H1 (cell line): Measurements from ENCODE around the gene TMBIM1.

Experiments used
- ATF2 ChIP-seq: IDR thresholded peaks from 2 replicates; pipeline ENCODE4 v1.6.1; 2012; ENCODE audit warnings: low read length, inconsistent platforms
- CBX8 ChIP-seq: fragments of 300-800, 300-1000 bp; sonication (generic); IDR thresholded peaks from 2 replicates; pipeline ENCODE4 v1.7.1; 2016; ENCODE audit warnings: low read depth, low read length, borderline replicate concordance
- CTCF ChIP-seq, 3 experiments: IDR thresholded peaks; 1 replicate in 2 of 3; 2 replicates in 1 of 3; pipeline versions ENCODE4 v1.5.1 to v1.6.1; 2011; ENCODE audit warnings: low read length in 3 of 3, mild to moderate bottlenecking in 3 of 3, inconsistent platforms in 2 of 3, low read depth in 1 of 3, moderate library complexity in 1 of 3; ENCODE audit not compliant: insufficient read depth in 1 of 3; ENCODE audit errors: control extremely low read depth in 1 of 3
- E2F6 ChIP-seq: IDR thresholded peaks from 2 replicates; pipeline ENCODE4 v1.6.1; 2012; ENCODE audit warnings: inconsistent platforms
- EP300 ChIP-seq, 2 experiments: IDR thresholded peaks; 1 replicate in 1 of 2; 2 replicates in 1 of 2; pipeline ENCODE4 v1.6.1; 2011 to 2012; ENCODE audit warnings: low read depth in 2 of 2, low read length in 2 of 2, mild to moderate bottlenecking in 2 of 2, borderline replicate concordance in 1 of 2, inconsistent platforms in 1 of 2, moderate library complexity in 1 of 2
- EZH2 ChIP-seq: fragments of 200-600 bp; sonication (generic); IDR thresholded peaks from 2 replicates; pipeline ENCODE4 v1.7.1; 2012; ENCODE audit warnings: low read depth, mild to moderate bottlenecking, moderate library complexity, low read length, inconsistent platforms; ENCODE audit not compliant: severe bottlenecking
- HDAC6 ChIP-seq: IDR thresholded peaks from one replicate; pipeline ENCODE4 v1.7.1; 2012; ENCODE audit warnings: low read depth, mild to moderate bottlenecking, inconsistent platforms, low read length, moderate library complexity
- POLR2A ChIP-seq, 2 experiments: IDR thresholded peaks; 1 replicate in 1 of 2; 2 replicates in 1 of 2; pipeline ENCODE4 v1.6.1; 2011; ENCODE audit warnings: low read depth in 2 of 2, low read length in 2 of 2, mild to moderate bottlenecking in 2 of 2; ENCODE audit errors: control extremely low read depth in 1 of 2
- POLR2AphosphoS5 ChIP-seq: IDR thresholded peaks from 2 replicates; pipeline ENCODE4 v1.6.1; 2011; ENCODE audit warnings: low read depth, low read length
- SIN3A ChIP-seq, 2 experiments: IDR thresholded peaks in 1 of 2; conservative IDR thresholded peaks in 1 of 2; 2 replicates each; pipeline ENCODE4 v1.6.1; 2011 to 2012; ENCODE audit warnings: low read length in 2 of 2, improper control_type of control experiment in 1 of 2, low read depth in 1 of 2, mild to moderate bottlenecking in 1 of 2
- TAF1 ChIP-seq: IDR thresholded peaks from 2 replicates; pipeline ENCODE4 v1.6.1; 2011; ENCODE audit warnings: mild to moderate bottlenecking, low read depth, low read length

GRCh38 chr2:218267259-218267658 lies 25.0 kb downstream of the TMBIM1 start:
- TF ChIP-seq POLR2AphosphoS5 (no peak), CTCF (IDR thresholded peaks at IDR 0.05; ENCODE audit: control extremely low read depth in 1 of 3, insufficient read depth in 1 of 3, low read depth in 1 of 3, low read length in 3 of 3) (no peak), TAF1 (no peak), HDAC6 (no peak), SIN3A (conservative IDR thresholded peaks at IDR 0.05 in 1 of 2, IDR thresholded peaks at IDR 0.05 in 1 of 2; ENCODE audit: low read depth in 1 of 2, low read length in 2 of 2) (no peak), EZH2 (no peak), CBX8 (no peak), ATF2 (no peak), E2F6 (no peak), POLR2A (IDR thresholded peaks at IDR 0.05; ENCODE audit: control extremely low read depth in 1 of 2, low read depth in 2 of 2, low read length in 2 of 2) (no peak), EP300 (IDR thresholded peaks at IDR 0.05; ENCODE audit: borderline replicate concordance in 1 of 2, low read depth in 2 of 2, low read length in 2 of 2) (no peak)
